Occipital lobe (tissue), 2 donors: ENCODE results near the gene ISLR2. TPM values are rescaled to one million over a fixed set of nuclear protein-coding genes. Genes with fewer than 3 reads are reported as not detected.
"Not testable (repeated sequence)": the region's sequence is repeated elsewhere in the genome, so short reads cannot be mapped to it uniquely, and the experiment has no call there.

Experiments
- DNase-seq: peaks from one replicate; lab custom pipeline; 2025; lab: John Stamatoyannopoulos, UW
- total RNA-seq: library from RNA; depleted of rRNA; stranded (reverse); fragments of >200 nt; gene quantifications from one replicate; pipeline ENCODE4 v1.2.3, GENCODE V29; 2014

The ISLR2 gene
- 168 TPM for total RNA-seq

DNA sequence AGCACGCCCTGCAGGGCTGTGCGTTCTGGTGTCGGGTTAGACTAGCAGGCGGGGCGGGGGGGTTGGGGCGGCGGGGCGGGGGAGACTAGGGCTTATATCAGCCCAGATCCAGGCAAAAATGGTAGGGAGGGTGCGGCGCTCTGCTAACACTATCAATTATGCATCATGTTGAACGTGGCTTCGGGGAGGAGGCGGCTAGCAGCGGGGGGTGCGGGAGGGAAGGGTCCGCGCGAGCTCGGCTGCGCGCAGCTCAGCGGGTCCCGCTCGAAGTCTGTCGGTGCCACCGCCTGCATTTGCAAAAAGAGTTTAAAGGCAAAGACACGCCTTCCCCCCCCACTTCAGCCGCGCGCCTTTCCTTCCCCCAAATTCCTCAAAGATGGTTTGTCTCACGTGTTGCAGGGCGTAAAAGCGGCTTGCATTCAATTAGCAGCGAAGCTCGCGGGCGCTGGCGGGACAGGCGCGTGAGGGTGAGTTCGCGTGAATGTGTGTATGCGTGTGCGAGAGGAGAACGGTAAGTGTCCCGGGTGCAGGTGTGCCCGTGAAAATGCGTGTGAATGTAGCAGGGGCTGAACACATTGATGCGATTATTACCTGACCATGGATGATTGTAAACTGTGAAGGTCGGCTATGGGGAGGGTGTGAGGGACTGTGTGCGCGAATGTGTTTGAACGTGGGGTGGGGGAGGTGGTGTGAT lies at the start of gene ISLR2:
Gene ISLR2, plus strand, starts transcription at position 432 of the 694 bp plus-strand sequence. CDS start 2,169 bp downstream, outside the sequence.
- no peak for DNase-seq

GRCh38 chr15:74082450-74082849 lies 47.9 kb upstream of the ISLR2 start, which contains the start of gene GOLGA6A:
Gene GOLGA6A (minus strand): TSS chr15:74082550. CDS start chr15:74082509, 41 bp downstream.
- not testable (repeated sequence) for DNase-seq

GRCh38 chr15:74094567-74094966 lies 35.8 kb upstream of the ISLR2 start:
- not testable (repeated sequence) for DNase-seq

- DNase-seq, result not testable (repeated sequence)
Observed at GRCh38 chr15:74095610-74096009, 34.8 kb upstream of the ISLR2 start.

DNA sequence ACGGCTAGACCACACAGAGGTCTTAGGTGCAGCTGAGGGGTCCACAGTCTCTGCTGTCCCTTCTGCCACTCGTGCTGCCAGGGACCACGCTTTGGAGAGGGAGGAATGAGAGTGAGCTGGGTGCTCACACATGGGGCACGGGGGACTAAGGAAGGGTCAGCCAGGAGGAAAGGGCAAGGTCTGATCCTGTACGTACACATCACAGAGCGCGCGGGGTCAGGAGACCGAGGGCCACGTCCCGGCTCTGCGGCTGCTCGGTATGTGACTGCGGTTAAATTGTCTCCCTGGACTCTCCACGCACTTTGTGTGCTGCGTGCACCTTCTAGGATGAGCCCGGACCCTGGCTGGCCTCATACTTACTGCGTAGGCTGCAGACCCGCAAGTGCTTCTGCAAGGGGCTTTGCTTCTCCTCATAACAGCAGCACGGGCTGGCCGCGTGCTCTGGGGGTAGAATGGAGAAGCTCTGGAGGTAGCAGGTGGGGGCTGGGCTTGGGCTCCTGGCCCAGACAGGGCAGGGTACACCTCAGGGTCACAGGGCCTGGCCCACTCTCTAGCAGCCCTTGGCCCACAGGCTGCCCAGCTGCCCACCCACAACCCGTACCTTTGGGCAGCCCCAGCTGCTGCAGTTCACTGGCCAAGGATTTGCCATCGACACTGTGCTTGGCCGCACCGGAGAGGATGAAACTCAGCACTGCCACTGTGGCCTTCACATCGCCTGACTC lies 33.5 kb upstream of the ISLR2 start:
- not testable (repeated sequence) for DNase-seq

DNA sequence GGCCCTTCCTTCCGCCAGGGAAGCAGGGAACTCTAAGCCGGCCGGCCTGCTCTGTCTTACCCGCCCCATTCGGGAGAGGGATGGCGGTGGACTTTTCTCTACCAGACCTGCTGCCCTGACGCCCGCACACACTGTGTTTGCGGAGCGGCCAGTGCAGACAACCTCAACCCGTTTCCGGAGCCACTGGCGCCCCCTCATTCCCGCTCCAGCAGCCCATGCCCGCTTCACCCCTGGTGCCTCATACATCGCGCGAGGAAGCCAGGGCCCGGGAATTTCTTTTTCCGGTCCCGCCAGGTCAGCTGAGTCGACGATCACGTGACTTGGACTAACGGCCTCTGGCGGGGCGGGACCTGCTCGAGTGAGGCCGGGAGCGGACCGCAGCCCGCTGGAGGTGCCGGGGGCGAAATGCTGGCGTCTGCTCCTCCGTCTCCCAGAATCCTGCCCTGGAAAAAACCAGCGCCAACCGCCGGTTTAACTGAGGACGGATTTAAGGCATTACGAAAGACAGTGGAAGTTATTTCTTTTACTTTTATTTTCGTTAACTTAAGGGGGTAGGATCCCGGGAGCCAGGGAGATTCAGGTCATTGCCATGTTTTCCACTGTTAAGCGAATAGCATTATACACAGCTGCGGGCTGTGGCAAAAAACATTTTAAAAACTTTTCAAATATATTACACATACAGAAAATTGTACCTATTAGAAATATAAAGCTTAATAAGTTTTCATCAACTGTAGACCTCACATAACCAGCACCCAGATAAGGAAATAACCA lies 30.2 kb upstream of the ISLR2 start:
- not testable (repeated sequence) for DNase-seq

- no peak for DNase-seq
Observed at GRCh38 chr15:74108111-74108510, 22.3 kb upstream of the ISLR2 start.

DNA sequence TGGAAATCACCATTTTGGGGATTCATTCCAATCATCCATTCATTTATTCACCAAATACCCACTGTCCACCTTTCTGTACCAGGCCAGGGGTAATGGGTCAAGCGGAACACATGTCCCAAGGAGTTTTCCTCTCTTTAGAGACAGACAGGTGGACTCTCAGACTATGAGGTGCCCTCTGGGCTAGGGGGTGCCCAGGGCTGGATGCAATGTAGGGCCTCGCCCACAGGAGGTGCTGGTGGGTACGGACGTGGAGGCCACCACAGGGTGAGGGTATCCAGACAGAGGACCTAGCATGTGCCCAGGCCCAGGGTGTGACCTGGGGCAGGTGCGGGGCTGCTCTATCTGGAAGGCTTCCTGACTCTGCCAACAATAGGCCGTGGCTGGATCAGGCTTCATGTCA lies 21.8 kb upstream of the ISLR2 start:
- not testable (repeated sequence) for DNase-seq

DNA sequence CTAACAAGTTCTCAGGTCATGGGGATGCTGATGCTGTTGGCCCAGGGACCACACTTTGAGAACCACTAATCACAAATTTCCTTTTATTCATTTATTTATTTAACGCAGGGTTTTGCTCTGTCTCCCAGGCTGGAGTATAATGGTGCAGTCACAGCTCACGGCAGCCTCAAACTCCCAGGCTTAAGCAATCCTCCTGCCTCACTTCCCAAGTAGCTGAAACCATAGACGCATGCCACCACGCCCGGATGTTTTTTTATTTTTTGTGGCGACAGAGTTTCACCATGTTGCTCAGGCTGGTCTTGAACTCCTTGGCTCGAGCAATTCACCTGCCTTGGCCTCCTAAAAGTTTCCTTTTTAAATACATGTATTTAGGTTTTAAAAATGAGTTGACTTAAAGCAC lies 20.7 kb upstream of the ISLR2 start:
- no peak for DNase-seq

DNA sequence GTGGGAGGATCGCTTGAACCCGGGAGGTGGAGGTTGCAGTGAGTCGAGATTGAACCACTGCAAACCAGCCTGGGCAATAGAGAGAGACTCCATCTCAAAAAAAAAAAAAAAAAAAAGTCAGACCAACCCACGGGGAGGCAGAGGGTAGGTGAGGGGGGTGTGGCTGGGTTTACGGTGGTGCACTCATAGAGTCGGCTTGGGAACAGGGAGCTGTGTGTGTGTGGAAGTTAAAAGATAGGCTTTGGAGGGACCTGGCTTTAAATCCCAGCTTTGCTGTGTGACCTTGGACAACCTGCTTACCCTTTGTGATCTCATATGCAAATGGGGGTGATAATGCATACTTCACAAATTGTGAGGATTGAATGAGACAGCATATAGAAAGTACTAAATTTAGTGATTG lies 10.0 kb upstream of the ISLR2 start:
- no peak for DNase-seq

DNA sequence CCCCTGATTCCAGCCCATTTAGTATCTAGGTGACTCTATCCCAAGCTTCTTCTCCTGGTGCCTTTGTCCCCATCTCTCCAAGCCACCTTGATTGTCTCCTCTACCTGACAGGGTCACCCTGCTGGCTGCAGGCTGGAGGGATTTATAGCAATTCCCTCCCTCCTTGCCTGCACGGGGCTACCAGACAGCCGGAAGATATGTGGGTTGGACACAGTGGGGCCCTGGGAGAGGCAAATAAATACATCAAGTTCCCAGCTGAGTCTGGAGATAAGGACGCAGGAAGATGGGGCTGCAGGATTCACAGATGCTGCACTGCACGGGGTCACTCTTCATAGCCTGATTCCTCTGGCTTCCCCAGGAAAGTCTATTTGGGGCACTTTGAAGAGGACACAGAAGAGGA lies 9.3 kb upstream of the ISLR2 start:
- no peak for DNase-seq

- no peak for DNase-seq
Observed at GRCh38 chr15:74121858-74122257, 8.5 kb upstream of the ISLR2 start.

GRCh38 chr15:74122403-74123130 lies 7.8 kb upstream of the ISLR2 start:
- DNase-seq, result no peak

DNA sequence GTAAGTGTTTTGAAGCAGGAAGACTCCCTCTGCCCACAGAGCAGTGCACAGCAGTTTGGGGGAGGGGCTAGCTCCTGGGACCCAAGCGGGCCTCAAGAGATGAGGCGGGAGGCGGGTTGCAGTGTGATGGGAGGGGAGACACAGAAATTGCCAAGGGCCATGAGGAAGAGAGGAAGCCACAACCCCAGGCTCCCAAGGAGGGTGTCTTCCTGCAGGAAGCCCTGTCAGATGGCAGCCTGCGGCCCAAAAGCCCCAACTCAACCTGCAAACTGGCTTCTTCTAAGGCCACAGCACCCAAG lies 7.3 kb upstream of the ISLR2 start:
- no peak for DNase-seq

- DNase-seq, result no peak
Observed at GRCh38 chr15:74123658-74124057, 6.7 kb upstream of the ISLR2 start.

- DNase-seq, result no peak
Observed at GRCh38 chr15:74124196-74124595, 6.2 kb upstream of the ISLR2 start.

GRCh38 chr15:74124759-74125158 lies 5.6 kb upstream of the ISLR2 start:
- no peak for DNase-seq

DNA sequence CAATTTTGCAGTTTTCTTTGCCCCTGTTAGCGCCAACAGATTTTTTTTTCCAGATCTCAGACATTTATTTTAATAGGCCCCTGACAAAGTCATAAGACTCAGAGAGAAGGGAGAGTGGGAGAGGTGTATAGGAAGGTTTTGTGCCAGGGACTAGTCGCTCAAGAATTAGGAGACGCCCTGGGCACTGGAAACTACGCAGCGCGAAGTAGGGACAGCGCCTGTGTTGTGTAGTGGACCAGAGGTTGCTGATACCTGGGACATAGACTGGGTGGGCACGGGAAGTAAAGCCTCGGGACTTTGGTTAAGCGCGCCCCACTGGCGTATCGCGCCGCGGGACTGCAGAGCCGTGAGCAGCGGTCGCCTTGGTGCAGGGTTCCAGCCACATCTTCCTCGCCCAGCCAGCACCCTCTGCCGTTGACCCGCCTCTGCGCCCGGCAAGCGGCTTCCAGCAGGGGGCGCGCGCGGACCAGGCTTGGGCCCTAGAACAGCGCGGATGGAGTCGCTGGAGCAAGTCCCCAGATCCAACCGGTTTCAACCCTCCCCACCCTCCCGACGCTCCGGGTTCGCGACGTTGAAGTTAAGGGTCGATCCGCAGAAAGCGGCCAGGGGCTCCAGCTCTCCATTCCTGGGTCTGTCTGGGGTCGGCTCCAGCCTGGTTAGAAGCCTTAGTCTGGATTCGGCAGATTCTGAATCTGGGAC lies 3.0 kb upstream of the ISLR2 start:
- DNase-seq, result peak; percentile 79

- no peak for DNase-seq
Observed at GRCh38 chr15:74127954-74128784, 2.2 kb upstream of the ISLR2 start.
